GM13977 (cell line): Measurements from ENCODE around the gene RAD51.

Experiments used
- DNase-seq: peaks from one replicate; pipeline ENCODE4 v3.0.0; 2012; ENCODE audit warnings: low spot score
- in situ Hi-C: fragments of 300-500 bp; cut with MboI; formaldehyde crosslinking; loops from one replicate; pipeline ENCODE4 v1.12.0; 2022; ENCODE audit warnings: low sequenced_read_pairs, low pct_unique_long_range_greater_than_20kb, mixed read lengths, inconsistent platforms; ENCODE audit not compliant: unreplicated experiment
- TF ChIP-seq, protein P1 (sequence below): IDR thresholded peaks from 2 replicates; pipeline ENCODE4 v1.5.1; 2012; ENCODE audit warnings: mild to moderate bottlenecking, control low read depth; ENCODE audit not compliant: insufficient read depth; ENCODE audit errors: extremely low read depth, missing control alignments

RAD51 gene

DNA sequence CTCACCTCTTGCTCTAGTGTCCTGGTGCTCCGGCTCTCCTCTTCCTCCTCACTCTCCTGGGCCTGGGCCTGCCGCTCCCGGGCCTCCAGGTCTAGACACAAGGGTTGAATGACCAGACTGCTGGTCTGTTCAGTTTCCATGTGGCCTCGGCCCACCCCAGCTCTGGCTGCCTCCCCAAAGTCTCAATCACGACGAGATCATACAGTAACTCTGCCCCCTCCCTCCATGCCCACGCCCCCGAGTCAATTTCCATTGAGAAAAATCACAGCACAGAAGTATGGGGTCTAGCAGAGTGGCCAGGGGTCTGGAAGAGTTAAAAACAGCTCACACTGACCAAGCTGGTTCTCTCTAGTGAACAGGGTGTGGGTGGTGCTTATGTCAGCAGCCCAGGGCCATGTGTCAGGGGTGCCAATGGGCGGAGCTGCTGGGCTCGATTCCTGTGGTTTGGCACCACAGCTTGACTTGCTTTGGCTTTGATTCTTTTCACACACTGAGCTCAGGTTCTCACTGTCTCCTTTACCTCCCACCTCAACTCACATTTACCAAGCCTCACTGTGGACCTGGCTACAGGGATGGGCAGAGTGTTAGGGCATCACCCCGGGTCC is 81.7 kb downstream of the RAD51 start:
- TF ChIP-seq, protein P1, sequence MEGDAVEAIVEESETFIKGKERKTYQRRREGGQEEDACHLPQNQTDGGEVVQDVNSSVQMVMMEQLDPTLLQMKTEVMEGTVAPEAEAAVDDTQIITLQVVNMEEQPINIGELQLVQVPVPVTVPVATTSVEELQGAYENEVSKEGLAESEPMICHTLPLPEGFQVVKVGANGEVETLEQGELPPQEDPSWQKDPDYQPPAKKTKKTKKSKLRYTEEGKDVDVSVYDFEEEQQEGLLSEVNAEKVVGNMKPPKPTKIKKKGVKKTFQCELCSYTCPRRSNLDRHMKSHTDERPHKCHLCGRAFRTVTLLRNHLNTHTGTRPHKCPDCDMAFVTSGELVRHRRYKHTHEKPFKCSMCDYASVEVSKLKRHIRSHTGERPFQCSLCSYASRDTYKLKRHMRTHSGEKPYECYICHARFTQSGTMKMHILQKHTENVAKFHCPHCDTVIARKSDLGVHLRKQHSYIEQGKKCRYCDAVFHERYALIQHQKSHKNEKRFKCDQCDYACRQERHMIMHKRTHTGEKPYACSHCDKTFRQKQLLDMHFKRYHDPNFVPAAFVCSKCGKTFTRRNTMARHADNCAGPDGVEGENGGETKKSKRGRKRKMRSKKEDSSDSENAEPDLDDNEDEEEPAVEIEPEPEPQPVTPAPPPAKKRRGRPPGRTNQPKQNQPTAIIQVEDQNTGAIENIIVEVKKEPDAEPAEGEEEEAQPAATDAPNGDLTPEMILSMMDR = no peak
- no peak for DNase-seq
- in situ Hi-C loops = no loop called here
